ENCODE measurements around the gene RAB11FIP3.

- TF ChIP-seq EZH2phosphoT487 (IDR thresholded peaks at IDR 0.05; ENCODE audit: borderline replicate concordance, low read length) (no peak), CTCF (IDR thresholded peaks at IDR 0.05; ENCODE audit: low read depth, low read length, poor library complexity, severe bottlenecking) (no peak)
Measured at GRCh38 chr16:559411-560203, 134.2 kb downstream of the RAB11FIP3 start.
